HS-27A (cell line): ENCODE measurements around the gene CHRNE.
"Not testable (repeated sequence)": the region's sequence is repeated elsewhere in the genome, so short reads cannot be mapped to it uniquely, and the experiment has no call there.

ENCODE experiments used
- DNase-seq: peaks from one replicate; pipeline ENCODE4 v3.0.0-alpha.2; 2012; ENCODE audit warnings: low read depth, missing footprints

The CHRNE gene

DNA sequence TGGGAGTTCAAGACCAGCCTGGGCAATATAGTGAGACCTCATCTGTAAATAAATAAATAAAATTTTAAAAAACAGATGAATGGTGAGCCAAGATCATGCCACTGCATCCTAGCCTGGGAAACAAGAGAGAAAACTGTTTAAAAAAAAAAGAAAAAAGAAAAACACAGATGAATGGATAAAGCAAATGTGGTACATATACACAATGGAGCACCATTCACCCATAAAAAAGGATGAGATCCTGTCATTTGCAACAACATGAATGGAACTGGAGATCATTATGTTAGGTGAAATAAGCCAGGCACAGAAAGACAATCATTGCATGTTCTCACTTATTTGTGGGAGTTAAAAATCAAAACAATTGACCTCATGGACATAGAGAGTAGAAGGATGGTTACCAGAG, 3.7 kb upstream of the CHRNE start:
- not testable (repeated sequence) for DNase-seq

DNA sequence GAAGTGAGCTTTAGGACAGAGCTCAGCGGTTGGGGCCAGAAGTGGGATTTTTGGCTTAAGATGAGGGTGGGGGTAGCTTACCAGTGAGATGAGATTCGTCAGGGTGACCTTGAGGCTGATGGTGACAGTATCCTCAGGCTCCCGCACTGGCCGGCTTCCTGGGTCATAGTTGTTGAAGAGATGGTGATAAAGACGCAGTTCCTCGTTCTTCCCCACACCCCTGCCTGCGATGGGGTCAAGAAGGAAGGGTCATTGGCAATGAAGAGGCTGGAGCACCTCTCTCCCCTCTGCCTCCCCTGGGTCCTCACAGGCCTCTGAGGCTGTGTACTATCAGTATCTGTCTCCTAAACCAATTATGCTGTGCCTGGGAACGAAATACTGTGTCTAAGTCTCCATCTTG, 358 bp downstream of the CHRNE start:
- DNase-seq, result no peak

DNA sequence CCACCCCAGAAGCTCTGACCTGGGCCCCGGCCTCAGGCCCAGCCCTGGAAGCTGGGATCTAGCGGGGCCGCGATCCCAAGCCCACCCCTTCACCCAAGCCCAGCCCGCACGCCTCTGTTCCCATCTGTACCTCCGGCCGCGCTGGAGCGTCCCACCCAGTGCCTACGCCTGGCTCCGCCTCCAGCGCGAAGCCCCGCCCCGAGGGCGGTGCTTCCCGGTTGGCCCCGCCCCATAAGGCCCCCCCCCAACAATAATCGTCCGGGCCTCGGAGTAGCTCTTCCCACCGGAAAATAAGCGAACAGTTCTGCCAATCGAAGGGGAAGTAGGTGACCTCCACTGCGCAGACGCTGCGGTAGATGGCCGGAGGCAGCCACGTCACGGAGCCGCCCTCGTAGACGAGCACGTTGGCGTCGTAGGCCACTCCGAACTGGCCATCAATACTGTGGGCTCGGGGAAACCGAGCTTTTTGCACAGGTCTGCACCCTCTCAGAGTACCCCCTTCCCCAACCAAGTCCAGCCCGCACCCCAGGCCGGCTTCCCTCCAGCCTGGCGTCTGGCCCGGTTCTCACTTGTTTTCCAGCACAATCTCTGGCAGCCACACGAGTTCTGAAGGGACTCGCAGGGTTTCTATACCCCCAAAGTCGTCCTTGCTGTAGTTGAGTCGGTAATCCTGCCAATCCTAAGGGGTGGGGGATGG, 1.1 kb downstream of the CHRNE start:
- no peak for DNase-seq

DNA sequence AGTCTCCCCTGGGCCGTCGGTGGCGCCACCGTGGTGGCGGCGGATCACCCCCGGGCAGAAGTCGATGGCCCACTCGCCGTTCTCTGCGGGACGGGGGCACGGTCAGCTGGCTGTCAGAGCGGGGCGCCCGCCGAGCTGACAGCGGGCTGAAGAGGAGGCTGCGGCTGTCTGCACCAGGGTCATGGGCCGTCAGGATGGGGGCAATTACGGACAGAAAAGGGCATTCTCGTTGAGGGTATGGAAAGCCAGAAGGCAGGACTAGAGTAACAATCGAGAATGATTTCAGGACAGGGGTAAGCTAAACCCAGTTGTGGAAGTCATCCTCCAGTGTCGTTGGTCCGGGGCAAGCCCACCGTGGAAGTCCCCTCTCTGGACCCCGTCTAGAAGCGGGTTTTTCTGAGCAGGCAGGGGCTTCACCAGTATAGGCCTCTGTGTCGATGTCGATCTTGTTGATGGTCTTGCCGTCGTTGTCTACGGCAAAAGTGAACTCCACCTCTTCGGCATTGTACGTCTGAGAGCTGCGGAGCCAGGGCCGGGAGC, 1.7 kb downstream of the CHRNE start:
- DNase-seq, result no peak

DNA sequence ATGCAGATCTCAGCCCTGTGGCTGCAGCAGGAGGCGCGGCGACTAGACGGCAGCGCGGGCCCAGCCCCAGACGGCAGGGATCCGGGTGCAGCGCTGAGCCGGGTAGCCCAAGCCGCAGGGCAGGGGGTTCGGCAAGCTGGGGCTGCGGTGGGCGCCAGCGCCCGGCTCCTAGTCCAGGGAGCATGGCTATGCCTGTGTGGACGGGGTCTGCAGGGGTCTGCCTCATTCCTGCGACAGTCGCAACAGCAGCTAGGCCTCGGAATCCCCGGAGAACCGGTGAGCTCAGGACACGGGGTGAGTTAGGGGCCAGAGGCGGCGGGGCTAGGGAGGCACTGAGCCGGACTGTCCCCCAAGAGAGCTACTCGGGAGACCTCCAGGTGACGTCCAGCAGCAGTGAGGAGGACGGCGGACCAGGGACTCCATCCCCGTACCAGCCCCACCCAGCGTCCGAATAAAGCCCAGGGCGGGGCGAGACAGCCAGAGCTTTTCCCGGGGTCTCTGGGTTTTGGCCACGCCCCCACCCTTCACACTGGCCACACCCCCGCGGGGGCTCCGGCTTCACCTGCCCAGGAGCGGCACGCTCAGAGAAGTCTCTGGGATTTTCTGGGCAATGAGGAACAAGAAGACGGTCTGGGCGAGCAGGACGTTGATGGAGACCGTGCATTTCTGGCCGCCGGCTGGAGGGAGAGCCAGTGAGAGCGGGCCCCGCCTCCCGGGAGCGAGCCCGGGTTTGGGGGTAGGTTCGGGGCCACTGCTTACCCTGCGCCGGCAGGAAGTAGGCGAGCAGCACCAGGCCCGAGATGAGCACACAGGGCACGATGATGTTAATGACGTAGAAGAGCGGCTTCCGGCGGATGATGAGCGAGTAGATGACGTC, 2.4 kb downstream of the CHRNE start:
- no peak for DNase-seq

DNA sequence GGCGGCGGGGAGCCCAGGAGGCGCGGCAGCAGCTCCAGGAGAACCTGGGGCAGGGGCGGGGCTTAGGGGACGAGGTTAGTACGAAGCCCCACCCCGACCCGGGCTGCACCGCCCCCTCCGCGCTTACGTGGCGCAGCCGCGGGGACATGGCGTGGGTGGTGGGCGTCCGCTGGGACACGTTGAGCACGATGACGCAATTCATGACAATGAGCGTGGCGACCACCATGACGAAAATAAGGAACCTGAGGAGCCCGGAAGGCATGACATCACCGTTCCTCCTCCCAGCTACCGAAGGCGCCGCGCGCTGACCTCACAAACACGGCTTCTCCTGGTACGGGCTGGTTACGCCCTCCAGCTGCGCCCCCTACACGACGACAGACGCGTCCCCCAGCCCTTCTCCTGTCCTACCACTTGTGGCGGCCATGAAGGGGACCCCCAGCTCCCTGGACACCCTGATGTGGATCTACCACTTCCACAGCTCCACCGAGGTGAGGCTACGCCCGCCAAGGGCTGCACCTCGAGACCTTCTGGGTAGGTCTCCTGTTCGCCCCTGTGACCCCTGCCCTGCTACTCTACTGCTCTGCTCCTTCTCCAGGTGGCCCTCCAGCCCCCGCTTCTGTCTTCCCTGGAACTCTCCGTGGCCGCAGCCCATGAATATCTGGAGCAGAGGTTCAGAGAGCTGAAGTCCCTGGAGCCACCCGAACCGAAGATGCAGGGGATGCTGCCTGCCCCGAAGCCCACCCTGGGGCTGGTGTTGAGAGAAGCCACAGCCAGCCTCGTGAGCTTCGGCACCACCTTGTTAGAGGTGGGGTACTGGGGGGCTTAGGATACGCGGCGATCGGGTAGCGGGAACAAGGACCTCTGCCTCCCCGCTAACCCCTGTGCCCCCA, 3.3 kb downstream of the CHRNE start, which contains the start of gene C17orf107:
Gene C17orf107 (plus strand): TSS at position 196 of the 890 bp plus-strand sequence. CDS start 227 bp downstream, at position 423.
- no peak for DNase-seq

DNA sequence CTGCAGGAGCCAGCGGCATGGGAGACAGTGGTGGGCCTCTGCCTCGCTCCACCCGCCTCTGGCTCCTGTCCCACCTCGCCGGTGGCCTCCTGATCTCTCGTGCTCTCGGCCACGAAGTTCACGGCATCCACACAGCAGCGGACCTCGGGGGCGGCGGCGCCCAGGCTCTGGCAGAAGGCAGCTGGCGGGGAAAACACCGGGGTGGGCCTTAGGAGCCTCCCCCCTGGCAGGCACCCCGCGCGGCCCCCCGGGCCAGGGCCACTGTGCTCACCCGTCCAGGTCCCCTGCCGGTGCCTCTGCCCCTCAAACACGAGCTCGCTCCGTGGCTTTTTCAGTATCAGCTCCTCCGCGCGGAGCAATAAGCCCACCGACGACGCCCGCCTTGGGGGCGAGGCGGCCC, 4.0 kb downstream of the CHRNE start:
- DNase-seq, result no peak

DNA sequence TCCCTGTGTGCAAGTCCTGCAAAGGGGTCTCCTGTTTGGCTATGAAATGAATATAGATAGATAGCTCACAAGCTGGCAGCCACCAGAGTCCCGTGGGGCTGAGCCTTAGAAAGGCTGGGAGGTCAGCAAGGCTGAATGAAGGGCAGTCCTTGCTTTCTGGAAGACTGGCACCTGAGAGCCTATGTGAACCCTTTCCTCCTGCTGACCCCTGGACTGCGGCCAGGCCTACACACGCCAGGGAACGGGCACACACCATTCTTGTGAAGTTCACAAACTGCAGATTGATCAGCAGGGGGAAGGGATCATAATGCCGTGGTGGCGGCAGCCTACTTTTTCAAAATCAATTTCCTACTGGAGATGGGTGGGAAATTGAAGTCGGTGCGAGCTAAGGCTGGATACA, 4.5 kb downstream of the CHRNE start:
- DNase-seq, result no peak

DNA sequence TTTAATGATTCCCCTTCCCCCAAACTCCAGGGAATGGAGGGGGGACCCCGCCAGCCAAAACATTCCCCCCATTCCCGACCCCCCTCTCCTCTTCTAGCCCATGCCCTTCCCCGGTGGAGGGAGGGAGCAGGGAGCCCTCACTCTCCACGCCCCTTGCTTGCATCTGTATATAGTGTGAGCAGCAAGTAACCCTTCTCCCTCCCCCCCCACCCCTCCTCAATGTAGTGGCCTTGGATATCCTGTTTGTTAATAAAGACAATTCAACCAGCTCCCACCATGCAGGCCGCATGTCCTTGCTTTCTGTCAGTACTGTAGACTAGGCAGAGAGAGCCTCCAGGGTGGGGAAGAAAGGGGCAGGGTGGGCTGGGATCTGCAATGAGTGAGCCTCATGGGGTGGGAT, 5.1 kb downstream of the CHRNE start:
- DNase-seq, result no peak

DNA sequence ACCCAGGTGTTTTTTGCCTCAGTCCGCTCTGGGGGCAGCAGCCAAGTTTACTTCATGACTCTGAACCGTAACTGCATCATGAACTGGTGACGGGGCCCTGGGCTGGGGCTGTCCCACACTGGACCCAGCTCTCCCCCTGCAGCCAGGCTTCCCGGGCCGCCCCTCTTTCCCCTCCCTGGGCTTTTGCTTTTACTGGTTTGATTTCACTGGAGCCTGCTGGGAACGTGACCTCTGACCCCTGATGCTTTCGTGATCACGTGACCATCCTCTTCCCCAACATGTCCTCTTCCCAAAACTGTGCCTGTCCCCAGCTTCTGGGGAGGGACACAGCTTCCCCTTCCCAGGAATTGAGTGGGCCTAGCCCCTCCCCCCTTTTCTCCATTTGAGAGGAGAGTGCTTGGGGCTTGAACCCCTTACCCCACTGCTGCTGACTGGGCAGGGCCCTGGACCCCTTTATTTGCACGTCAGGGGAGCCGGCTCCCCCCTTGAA, 5.7 kb downstream of the CHRNE start:
- no peak for DNase-seq

DNA sequence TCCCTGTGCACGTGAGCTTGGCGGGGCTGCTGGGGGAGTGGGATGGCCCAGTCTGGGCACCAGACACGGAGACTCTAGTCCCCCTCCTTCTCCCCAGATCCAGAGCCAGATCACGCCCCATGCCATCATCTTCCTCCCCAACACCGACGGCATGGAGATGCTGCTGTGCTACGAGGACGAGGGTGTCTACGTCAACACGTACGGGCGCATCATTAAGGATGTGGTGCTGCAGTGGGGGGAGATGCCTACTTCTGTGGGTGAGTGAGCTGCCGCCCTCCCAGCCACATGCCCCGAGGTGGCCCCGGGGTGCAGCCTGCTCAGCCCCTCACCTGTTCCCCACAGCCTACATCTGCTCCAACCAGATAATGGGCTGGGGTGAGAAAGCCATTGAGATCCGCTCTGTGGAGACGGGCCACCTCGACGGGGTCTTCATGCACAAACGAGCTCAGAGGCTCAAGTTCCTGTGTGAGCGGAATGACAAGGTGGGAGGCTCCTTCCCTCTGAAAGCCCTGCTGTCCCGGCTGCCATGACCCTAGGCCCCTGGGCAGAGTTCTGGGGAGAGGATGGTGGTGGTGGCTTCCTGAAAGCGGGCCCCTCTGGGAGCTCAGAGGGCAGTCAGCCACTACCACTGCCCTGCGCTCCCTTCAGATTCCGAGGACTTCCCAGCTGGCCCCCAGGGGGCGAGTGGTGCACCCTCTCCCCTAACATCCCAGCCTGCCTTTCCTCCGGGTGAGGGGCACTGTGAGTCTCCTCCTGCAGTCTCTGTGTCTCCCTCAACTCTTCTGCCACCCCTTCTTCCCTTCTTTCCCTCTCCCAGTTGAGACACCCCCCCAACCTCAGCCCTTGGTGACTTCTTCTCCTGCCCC, 6.3 kb downstream of the CHRNE start:
- no peak for DNase-seq

DNA sequence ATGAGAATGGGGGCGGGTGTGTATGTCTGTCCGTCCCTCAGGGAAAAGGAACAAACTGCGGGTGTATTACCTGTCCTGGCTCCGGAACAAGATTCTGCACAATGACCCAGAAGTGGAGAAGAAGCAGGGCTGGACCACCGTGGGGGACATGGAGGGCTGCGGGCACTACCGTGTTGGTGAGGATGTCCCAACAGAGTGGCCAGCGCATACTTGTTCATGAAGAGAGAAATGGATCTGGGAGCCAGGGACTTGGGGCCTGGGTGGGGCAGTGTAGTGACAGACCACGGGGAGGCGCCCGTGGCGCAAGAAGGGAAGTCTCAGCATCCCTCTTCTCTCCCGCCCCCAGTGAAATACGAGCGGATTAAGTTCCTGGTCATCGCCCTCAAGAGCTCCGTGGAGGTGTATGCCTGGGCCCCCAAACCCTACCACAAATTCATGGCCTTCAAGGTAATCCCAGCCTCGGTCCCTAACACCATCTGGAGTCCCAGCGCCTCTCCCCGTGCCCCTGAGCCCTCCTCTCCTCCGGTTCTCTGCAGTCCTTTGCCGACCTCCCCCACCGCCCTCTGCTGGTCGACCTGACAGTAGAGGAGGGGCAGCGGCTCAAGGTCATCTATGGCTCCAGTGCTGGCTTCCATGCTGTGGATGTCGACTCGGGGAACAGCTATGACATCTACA, 7.1 kb downstream of the CHRNE start:
- no peak for DNase-seq

DNA sequence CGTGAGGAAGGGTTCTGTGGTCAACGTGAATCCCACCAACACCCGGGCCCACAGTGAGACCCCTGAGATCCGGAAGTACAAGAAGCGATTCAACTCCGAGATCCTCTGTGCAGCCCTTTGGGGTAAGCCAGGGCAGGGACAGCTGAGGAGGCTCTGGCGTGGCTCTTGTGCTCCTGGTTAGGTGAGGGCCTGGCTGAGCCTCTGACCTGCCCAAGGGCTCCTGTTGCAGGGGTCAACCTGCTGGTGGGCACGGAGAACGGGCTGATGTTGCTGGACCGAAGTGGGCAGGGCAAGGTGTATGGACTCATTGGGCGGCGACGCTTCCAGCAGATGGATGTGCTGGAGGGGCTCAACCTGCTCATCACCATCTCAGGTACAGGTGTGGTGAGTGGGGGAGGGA, 7.8 kb downstream of the CHRNE start:
- DNase-seq, result no peak

DNA sequence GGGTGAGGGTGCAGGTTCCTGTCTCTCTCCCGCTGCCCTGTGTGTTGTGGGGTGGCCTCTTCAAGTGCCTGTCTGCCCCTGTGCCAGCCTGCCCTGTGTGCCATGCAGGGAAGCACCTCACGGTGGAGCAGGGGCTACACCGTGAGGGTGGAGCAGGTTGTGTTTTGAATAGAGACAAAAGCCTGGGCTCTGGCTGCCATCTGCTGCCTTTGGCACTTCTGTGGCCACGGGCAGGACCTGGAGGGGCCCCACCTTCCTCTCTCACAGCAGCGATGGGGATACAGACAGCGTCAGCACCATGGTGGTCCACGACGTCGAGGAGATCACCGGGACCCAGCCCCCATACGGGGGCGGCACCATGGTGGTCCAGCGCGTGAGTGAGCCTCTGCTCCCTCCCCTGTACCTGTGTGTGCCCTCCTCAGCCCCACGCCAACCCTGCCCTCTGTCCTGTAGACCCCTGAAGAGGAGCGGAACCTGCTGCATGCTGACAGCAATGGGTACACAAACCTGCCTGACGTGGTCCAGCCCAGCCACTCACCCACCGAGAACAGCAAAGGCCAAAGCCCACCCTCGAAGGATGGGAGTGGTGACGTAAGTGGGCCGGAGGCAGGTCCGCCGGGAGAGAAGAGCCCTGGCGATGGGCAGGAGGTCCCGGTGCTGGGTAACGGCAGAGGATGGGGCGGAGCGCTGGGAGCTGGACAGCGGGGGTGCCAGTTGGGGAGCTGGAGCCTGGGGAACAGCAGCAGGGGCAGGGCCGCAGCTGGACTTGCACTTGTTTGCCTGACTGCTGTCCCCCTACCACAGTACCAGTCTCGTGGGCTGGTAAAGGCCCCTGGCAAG, 9.0 kb downstream of the CHRNE start:
- no peak for DNase-seq

DNA sequence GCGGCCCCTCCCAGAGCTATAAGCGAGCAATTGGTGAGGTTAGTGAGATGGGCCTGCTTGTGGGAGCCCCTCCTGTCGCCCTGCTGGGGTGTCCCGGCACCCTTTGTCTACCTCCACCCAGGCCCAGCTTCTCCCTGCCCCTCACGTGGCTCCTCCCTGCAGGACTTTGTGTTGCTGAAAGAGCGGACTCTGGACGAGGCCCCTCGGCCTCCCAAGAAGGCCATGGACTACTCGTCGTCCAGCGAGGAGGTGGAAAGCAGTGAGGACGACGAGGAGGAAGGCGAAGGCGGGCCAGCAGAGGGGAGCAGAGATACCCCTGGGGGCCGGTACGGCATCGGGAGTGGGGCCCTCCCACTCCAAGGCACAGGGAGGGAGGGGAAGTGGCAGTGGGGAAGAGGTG, 9.6 kb downstream of the CHRNE start:
- no peak for DNase-seq

DNA sequence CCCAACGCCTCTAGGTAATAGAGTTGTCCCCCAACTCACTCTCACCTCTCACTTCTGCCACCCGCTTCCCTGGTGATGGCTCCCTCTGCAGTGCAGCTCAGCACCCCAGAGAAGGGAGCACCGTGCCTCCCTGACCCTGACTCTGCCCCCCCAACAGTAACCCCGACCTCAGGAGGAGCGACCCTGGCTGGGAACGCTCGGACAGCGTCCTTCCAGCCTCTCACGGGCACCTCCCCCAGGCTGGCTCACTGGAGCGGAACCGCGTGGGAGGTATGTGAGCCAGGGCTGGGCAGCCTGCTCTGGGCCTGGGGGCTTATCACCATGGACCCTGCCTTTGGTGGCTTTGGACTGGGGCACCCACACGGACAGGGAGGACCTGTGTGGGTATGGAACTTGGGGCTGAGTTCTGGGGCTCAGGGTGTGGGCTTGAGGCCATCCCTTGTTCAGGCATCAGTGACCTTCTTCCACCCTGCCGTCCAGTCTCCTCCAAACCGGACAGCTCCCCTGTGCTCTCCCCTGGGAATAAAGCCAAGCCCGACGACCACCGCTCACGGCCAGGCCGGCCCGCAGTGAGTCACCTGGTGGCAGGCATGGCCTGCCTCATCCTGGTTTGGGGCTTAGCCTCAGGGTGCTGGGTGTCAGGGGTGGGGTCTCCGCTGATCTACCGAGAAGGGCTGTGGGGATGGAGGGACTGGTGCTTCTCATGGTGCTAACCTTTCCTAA, 10.2 kb downstream of the CHRNE start:
- no peak for DNase-seq

DNA sequence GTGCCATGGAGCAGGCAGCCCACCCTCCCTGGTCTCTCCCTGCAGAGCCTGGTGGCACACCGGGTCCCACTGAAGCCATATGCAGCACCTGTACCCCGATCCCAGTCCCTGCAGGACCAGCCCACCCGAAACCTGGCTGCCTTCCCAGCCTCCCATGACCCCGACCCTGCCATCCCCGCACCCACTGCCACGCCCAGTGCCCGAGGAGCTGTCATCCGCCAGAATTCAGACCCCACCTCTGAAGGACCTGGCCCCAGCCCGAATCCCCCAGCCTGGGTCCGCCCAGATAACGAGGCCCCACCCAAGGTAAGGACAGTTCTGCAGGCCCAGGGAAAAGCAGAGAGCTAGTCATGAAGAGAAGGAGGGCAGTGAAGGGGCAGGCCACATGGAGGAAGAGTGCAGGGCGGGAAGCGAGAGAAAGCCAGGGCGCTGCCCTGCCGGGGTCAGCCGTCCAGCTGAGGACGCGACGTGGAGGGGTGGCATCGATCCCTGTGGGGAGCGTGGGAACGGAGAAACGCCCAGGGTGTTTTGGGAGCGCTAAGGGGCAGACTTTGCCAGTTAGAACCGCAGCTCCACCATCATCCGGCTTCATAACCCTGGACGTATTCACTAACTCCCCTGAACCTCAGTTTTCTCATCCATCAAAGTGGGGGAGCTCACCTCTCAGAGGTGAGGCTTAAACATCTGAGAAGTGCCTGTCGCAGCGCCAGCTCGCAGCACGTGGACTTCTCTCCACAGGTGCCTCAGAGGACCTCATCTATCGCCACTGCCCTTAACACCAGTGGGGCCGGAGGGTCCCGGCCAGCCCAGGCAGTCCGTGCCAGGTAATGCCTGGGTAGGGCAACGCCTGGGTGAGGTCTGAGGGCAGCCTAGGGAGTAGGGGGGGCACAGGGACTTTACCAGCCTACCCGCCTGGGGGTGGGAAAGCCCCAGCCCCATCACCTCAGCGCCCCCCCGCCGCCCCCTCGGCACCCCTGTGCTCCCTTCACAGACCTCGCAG, 11.2 kb downstream of the CHRNE start:
- no peak for DNase-seq
